ENCODE results near the gene SCART1.

DNA sequence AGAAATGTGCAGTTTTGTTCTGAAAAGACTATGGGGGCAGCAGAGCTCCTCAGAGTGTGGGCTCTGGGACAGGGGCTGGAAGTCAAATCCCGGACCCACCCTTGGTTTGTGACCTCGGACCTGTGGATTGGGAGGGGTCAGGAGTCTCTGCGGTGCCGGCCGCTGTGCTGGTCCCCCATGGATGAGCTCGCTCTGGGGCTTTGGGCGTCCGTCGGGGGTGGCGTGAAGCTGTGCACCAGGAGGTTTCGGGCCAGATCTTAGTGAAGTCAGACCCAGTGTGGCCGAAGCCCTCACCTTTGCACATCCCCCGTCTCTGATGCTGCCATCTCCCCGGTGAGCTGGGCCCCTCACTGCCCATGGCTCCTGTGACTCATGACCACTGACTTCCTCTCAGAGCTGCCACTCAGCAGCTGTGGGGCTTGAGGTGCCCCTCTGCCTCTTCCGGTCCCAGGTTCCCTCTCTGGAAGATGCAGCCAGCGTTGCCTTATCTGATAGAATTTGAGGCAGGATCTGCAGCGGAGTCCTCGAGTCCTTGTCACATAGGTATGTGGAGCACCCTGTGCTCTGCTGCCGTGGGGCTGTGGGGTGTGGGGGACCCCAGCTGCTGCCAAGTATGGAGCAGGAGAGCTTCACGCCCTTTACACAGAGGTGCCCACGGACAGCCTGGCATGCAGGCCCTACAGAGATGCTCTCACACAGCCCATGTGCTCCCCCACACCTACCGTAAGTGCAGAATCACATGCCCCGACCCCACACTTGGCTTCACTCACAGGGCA is 11.4 kb upstream of the SCART1 start:
- TF ChIP-seq, protein P1, sequence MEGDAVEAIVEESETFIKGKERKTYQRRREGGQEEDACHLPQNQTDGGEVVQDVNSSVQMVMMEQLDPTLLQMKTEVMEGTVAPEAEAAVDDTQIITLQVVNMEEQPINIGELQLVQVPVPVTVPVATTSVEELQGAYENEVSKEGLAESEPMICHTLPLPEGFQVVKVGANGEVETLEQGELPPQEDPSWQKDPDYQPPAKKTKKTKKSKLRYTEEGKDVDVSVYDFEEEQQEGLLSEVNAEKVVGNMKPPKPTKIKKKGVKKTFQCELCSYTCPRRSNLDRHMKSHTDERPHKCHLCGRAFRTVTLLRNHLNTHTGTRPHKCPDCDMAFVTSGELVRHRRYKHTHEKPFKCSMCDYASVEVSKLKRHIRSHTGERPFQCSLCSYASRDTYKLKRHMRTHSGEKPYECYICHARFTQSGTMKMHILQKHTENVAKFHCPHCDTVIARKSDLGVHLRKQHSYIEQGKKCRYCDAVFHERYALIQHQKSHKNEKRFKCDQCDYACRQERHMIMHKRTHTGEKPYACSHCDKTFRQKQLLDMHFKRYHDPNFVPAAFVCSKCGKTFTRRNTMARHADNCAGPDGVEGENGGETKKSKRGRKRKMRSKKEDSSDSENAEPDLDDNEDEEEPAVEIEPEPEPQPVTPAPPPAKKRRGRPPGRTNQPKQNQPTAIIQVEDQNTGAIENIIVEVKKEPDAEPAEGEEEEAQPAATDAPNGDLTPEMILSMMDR (IDR thresholded peaks at IDR 0.05): no peak
- TF ChIP-seq POLR2A (IDR thresholded peaks at IDR 0.05): no peak

Data from heart left ventricle (tissue), 13 donors.